Measurements from ENCODE around the gene PLPP6.

Gene PLPP6

DNA sequence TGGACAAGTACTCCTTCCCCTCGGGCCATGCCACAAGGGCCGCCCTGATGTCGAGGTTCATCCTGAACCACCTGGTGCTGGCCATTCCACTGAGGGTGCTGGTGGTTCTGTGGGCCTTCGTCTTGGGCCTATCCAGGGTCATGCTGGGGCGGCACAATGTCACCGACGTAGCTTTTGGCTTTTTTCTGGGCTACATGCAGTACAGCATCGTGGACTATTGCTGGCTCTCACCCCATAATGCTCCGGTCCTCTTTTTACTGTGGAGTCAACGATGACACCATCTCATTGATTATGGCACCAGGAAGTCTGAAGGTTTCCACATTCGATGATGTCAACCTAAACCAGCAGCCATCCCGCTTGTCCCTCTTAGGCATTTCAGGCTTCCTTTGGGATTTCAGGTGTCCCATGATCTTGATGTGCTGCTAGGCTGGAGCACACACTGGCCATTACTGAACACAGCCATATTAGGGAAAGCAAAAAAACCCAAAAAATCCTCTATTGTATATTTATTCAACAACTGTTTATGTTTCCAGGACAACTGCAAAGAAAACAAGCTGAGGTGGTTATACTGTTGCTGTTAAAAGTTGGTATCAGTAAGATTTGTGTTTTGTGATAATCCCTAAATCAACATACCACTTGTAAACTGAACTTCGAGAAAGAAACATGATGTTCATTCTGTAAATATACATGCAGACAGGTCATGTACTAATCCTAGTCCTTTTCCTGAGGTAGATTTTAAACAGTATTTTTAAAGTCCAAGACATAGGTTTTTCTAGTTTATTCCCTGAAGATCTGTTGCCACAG, 1.1 kb downstream of the PLPP6 start:
- no peak for DNase-seq

DNA sequence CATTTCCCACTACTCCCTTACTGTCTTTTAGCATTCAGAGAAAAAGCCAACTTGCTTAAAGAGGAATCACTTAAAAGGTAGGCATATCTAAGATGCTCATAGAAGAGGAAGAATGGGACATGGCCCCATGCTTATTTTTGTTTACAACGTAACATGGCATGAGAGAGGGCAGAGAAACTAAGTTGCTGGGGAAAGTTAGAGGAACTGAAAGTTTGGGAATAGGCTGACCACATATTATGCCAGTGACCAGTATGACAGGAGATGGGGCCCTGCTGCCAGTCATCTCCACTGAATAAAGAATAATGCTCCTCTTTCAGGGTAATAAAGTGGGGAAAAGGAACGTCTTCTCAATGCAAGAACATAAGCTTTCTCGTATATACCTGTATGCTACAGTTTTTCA, 1.9 kb downstream of the PLPP6 start:
- DNase-seq = no peak

DNA sequence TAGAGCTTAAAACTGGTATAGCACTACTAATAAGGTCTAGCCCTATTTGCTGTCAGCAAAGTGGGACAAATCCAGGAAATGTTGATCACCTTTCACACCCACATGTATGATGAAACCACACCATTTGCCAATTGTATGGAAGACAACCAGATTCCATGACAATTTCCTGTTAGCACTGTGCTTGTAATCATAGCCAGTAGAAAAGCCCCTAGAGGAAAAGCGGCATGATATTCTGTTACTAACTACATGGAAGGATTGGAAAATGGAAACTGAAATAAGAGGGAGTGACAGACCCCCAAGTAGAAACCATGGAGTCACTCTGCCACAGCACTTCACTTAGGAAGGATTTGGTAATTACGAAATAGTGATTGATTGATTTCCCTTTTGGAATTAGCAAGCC, 3.3 kb downstream of the PLPP6 start:
- DNase-seq = no peak

DNA sequence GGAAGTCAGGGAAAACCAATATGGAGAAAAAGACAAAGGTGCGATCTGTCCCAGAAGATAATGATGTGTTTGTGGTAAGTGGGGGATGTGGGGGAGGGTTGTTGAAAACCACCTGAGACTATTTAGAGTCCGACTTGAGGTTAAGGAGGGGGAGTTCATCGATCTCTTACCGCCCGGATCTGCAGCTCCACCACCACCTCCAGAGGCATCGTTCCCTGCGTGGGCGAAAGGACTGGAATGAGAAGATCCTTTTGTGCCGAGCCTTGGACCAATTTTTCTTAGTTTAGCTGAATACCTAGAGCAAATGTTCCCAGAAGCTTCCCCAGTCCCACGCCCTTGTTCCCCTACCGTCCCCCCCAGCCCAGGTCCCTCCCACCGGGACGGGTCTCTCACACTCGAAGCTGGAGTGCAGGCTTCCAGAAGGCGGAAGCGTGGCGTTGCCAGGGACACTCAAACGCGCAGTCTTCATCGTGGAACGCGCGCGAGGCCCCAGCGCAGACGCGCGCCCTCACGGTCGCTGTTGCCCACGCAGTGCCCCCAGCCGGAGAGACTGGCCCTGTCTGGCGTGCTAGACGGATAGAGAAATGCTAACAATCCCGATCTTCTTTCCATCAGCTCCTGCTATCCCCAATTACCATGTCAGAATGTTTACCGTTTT, 4.1 kb downstream of the PLPP6 start, which contains the start of gene SPATA6L:
Gene SPATA6L, minus strand, starts transcription at position 439 of the 658 bp plus-strand sequence. Its CDS starts 230 bp downstream, at position 209.
- DNase-seq = peak; percentile 54

GRCh38 chr9:4667681-4668080, 5.6 kb downstream of the PLPP6 start:
- no peak for DNase-seq

GRCh38 chr9:4668604-4669003, 6.5 kb downstream of the PLPP6 start:
- no peak for DNase-seq

DNA sequence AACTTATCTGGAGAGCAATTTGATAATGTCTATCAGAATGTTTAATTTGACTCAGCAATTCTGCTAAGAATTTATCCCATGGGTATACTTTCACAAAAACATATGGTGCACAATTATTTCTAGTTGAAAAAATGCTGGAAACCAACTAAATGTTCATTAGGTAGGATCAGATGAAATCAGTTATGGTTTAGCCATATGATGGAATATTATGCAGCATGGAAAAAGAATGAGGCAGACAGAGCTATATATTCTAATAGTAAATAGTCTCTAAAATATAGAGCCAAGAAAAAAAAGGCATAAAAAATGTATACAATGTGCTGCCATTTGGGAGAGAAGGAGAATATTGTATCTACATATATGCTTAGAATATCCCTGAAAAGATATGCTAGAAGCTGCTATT, 7.8 kb downstream of the PLPP6 start:
- no peak for DNase-seq

DNA sequence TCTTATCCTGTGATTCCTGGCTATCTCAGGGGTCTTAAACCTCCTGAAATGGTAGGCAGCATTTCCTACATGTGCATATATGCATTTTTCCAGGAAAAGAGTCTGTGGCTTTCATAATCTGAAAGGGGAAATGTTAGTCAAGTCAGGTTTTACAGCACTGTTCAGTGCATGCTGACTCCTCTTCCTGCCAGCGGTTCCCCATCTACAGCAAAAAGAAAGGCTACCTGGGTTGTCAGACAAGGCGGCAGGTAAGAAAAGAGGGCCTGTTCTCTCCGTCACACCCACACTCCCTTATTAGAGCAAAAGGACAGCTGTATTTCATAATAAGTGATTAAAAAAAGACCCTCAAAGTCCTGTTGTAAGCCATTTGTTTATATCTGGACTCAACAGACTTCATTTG, 8.5 kb downstream of the PLPP6 start:
- no peak for DNase-seq

DNA sequence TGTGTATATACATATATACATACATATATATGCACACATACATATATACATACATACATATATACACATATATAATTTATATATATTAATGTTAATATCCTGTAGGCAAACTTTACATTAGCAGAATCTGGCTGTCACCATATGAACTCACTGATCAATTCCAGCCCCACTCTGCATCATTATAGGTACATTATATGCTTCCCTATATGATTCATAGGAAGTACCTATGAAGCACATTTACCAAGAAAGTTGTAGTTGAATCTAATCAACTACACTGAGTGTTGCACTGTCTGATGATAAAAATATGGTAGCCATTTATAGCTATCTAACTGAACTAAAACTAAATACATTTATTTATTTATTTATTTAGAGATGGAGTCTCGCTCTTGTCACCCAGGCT, 9.6 kb downstream of the PLPP6 start:
- DNase-seq = no peak

DNA sequence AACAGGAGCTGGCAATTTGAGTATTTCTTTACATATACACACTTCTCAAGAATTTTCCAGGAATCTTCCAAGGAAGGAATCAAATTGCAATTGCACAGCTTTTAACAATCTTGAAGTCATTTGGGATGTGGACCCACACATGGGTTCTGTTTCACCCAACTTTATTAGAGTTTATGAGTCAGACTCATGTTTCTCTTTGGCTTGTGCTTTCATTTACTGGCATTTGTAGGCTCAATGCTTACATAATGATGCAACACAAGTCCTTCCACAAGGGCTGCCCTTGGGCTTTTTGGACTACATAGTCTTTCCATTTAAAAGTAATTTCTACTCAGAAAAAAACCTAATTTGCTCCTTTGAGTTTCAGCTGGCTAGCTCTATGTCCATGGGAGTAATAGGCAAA, 12.7 kb downstream of the PLPP6 start:
- DNase-seq = no peak

GRCh38 chr9:4677392-4677791, 15.3 kb downstream of the PLPP6 start:
- no peak for DNase-seq

DNA sequence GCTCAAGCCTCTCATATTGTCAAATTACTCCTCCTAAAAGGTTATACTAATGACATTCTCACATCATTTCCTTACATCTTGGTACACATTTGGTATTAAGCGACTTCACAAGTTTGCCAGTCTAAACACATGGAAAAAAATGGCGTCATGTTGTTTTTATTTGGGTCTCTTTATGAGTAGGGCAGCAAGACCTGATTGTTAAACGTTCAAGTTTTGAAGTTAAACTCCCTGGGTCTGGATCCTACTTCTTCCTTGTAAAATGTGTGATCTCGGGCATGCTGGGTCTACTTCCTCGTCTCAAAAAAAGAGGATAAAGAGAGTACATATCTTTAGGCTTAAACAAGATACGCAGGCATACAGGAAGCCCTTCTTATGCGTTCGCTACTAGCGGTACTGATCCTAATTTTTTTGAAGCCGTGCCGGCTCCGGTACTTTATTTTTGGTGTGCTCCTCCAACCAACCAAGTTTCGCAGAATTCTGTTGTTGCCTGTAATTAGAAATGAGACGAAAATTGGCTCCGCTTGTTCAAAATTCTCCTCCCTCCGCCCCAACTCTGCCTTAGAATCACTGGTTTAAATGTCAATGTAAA, 16.7 kb downstream of the PLPP6 start:
- no peak for DNase-seq

DNA sequence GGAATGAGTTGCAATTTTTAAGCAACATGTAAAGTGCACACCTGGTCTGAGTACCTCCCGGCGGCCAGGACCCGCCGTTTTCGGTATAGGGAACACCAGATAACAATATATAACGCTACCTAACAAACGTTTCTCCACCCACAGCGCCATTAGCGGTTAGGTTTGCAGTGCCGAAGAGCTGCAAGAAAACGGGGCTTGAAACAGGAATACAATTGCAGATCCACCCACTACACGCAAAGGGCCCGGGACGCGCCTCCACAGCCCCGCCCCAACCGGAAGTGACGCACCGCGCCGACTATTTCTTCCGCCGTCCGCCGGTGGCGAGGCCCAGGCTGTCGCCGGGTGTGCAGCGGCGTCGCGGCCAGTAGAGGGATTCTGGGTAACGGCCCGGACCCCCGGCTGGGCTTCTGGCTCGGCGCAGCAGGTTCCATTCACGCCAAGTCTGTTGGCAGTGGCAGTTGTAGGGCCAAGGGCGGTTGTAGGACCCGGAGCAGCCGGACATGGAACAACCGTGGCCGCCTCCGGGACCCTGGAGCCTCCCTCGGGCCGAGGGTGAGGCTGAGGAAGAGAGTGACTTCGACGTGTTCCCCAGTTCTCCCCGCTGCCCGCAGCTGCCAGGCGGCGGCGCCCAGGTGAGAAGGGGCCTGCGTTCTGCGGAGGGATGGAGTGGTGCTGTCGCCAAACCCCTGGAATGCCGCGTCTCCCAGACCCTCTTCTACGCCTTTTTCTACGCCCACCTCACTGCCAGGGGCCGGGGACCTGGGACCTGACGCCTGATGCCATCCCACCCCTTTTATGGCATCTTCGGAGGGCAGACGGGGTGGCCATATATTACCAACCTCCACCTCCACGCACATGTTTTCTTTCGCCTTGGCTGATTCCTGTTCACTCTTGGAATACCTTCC, 17.4 kb downstream of the PLPP6 start, which contains the start of gene CDC37L1:
Gene CDC37L1, plus strand, starts transcription at position 302 of the 905 bp plus-strand sequence. Its CDS starts 199 bp downstream, at position 501.
- peak; percentile 99 for DNase-seq

- DNase-seq = no peak
Observed at GRCh38 chr9:4680173-4680525, 18.1 kb downstream of the PLPP6 start.

DNA sequence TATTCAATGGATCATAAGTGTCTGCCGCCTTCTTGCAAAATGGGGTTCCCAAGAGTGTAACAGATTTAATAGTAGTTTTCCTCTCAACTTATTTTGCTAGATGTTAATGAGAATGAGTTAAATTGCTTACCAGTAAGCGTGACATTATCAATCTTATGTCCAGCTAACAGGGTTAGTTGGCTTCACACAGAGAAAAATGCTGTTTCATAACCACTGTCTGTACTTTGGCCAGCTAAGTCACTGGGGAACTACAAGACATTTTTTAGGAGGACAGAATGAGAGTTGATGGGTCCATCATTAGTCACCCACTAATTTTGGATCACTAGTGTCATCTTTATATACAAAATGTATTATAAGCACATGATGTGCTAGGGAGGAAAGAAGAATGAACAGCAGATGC, 18.7 kb downstream of the PLPP6 start:
- no peak for DNase-seq

DNA sequence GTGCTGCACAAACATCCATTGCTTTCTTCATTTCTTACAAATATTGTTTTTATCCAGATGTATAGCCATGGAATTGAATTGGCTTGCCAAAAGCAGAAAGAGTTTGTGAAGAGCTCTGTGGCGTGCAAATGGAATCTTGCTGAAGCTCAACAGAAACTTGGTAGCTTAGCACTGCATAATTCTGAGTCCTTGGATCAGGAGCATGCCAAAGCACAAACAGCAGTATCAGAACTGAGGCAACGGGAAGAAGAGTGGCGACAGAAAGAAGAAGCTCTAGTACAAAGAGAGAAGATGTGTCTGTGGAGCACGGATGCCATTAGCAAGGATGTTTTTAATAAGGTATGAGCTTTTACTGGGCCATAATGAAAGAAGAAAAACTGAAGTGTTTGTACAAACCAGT, 22.7 kb downstream of the PLPP6 start:
- no peak for DNase-seq

DNA sequence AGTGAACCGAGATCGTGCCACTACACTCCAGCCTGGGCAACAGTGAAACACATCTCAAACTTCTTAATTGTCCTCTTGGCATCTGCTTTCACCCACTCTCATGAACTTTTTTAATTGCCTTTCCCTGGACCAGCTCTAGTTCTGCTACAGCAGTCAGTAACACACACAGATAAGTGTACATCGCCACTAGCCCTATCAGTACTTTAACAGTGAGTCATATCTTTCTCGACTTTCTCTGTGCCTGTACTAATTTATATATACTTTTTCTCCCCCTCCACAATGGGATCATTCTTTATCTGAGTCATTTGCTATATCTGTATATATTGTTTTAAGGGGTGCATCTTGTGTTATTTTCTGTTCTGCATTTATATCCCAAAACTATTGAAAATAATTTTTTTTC, 24.0 kb downstream of the PLPP6 start:
- no peak for DNase-seq

- DNase-seq = no peak
Observed at GRCh38 chr9:4686584-4686983, 24.5 kb downstream of the PLPP6 start.

- no peak for DNase-seq
Observed at GRCh38 chr9:4689021-4689420, 26.9 kb downstream of the PLPP6 start.

- DNase-seq = peak; percentile 39
Observed at GRCh38 chr9:4689687-4690104, 27.6 kb downstream of the PLPP6 start.

GRCh38 chr9:4690144-4690543, 28.1 kb downstream of the PLPP6 start:
- DNase-seq = no peak

DNA sequence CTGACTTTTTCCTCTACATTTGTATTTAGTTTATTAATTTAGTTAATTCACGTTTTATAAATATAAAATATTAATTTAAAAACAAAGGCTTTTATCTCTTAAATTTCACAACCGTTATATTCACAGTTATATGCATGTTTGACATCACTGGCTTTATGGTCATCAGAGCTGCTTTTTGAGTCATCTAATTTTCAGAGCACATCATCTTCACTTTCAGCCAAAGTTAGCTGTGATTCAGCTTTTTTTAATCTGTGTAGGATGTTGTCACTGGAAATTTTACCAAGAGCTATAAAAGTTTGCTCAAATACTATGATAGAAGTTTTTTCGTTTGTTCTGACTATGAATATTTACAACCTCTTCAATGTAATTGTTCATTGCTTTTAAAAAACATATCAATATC, 29.7 kb downstream of the PLPP6 start:
- no peak for DNase-seq

DNA sequence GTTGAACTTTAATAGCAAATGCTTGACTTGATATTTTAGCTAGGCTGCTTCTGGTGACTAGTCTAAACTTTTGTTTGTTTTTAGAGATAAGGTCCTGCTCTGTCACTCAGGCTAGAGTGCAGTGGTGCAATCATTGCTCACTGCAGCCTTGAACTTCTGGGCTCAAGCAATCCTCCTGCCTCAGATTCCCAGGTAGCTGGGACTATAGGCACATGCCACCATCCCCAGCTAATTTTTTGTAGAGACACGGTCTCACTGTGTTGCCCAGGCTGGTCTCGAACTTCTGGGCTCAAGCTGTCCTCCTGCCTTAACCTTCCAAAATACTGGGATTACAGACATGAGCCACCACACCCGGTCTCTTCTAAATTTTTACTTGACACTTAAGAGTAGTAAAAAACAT, 38.0 kb downstream of the PLPP6 start:
- DNase-seq = no peak

All from activated naive CD4-positive, alpha-beta T cell treated with anti-CD3 and anti-CD28 coated beads, Interleukin-2, amount 50 U/mL, for 16 hours (primary cell).